Ascending aorta (tissue), 2 donors: ENCODE data around the gene GOT2. TPM values are rescaled to one million over a fixed set of nuclear protein-coding genes. Genes with fewer than 3 reads are reported as not detected.
"Not testable (repeated sequence)": the region's sequence is repeated elsewhere in the genome, so short reads cannot be mapped to it uniquely, and the experiment has no call there.

Source experiments
- DNase-seq, 2 donors: peaks; one replicate each; pipeline ENCODE4 v3.0.0-alpha.2; 2019; ENCODE audit warnings: low spot score in 2 of 2
- H3K27ac ChIP-seq, 2 donors: fragments of 200-600 bp; sonication (generic); one replicate each; pipeline ENCODE4 v1.5.1; 2016 to 2017; ENCODE audit warnings: mild to moderate bottlenecking in 1 of 2
- H3K27me3 ChIP-seq: fragments of 200-600 bp; sonication (generic); one replicate; pipeline ENCODE4 v1.5.1; 2017
- H3K36me3 ChIP-seq, 2 donors: fragments of 200-600 bp; sonication (generic); one replicate each; pipeline ENCODE4 v1.5.1; 2016
- H3K4me1 ChIP-seq, 2 donors: fragments of 200-600 bp; sonication (generic); one replicate each; pipeline ENCODE4 v1.5.1; 2016 to 2017; ENCODE audit warnings: mild to moderate bottlenecking in 1 of 2
- H3K4me3 ChIP-seq, 2 donors: fragments of 200-600 bp; sonication (generic); one replicate each; pipeline ENCODE4 v1.5.1; 2016 to 2017; ENCODE audit warnings: mild to moderate bottlenecking in 1 of 2
- H3K9me3 ChIP-seq, 2 donors: fragments of 200-600 bp; sonication (generic); one replicate each; pipeline ENCODE4 v1.5.1; 2016
- intact Hi-C: fragments of 100-400 bp; cut with DNase I; formaldehyde crosslinking; loops from one replicate; pipeline ENCODE4 v1.15.1; 2023
- total RNA-seq: library from RNA; depleted of rRNA; stranded (reverse); fragments of >200 nt; gene quantifications from one replicate; pipeline ENCODE4 v1.1.0, GENCODE V29; 2016
- TF ChIP-seq, protein P1 (sequence below), 3 experiments: fragments of 200-600 bp in 2 of 3; fragments of 450-650 bp in 1 of 3; sonication (generic) in 2 of 3; IDR thresholded peaks; one replicate each; pipeline ENCODE4 v1.5.1; 2016 to 2019; ENCODE audit warnings: antibody characterized with exemption in 3 of 3, mild to moderate bottlenecking in 1 of 3, moderate library complexity in 1 of 3

Gene GOT2
- total RNA-seq, 1 donor from 2014 or later: 48.7 TPM

DNA sequence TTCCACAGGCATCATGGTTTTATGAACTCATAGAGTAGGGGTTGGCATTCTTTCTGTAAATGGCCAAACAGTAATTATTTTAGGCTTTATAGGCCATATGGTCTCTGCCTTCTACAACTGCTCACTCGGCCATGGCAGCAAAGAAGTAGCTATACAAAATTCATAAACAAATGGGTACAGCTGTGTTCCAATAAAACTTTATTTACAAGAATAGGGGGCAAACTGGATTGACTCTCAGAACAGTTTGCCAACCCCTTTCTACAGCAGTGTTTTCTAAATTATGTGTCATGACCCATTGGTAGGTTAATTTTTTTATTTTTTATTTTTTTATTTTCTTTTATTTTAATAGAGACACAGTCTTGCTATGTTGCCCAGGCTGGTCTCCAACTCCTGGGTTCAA is 20.4 kb downstream of the GOT2 start:
- TF ChIP-seq, protein P1, sequence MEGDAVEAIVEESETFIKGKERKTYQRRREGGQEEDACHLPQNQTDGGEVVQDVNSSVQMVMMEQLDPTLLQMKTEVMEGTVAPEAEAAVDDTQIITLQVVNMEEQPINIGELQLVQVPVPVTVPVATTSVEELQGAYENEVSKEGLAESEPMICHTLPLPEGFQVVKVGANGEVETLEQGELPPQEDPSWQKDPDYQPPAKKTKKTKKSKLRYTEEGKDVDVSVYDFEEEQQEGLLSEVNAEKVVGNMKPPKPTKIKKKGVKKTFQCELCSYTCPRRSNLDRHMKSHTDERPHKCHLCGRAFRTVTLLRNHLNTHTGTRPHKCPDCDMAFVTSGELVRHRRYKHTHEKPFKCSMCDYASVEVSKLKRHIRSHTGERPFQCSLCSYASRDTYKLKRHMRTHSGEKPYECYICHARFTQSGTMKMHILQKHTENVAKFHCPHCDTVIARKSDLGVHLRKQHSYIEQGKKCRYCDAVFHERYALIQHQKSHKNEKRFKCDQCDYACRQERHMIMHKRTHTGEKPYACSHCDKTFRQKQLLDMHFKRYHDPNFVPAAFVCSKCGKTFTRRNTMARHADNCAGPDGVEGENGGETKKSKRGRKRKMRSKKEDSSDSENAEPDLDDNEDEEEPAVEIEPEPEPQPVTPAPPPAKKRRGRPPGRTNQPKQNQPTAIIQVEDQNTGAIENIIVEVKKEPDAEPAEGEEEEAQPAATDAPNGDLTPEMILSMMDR (IDR thresholded peaks at IDR 0.05): no peak

DNA sequence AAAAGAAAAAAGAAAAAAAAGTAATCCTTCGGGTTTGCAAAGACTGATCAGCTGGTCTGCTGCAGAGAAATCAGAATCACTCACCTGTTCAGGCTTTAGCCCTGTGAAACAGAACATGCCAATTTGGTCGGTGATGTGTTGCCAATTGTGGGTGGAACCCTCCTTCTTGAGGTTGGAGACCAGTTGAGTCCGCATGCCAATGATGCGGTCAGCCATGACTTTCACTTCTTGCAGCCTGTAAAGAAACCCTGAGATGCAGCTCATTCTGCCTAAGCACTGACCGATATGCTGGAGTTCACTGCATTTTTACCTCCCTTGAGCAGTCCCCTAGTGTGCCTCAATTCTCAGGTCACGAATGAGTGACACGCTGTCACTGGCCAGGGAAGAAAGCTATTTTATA is 24.8 kb downstream of the GOT2 start:
- H3K36me3 ChIP-seq: peaks cover 15 to 47% of the 10 kb centered on the region in 2 donors
- TF ChIP-seq, protein P1 (IDR thresholded peaks at IDR 0.05): no peak

More for the DNA sequence above, 20.4 kb downstream of the GOT2 start:
- H3K36me3 ChIP-seq: peaks cover 29 to 67% of the 10 kb centered on the region in 2 donors
- H3K27me3 ChIP-seq: no peaks in the 10 kb centered on the region
- H3K9me3 ChIP-seq: no peaks in the 10 kb centered on the region
- no peak for DNase-seq
- intact Hi-C loops: no loop called here
- H3K4me1 ChIP-seq: no peaks in the 10 kb centered on the region
- H3K27ac ChIP-seq: no peak overlapping the region
- H3K4me3 ChIP-seq: no peak overlapping the region

DNA sequence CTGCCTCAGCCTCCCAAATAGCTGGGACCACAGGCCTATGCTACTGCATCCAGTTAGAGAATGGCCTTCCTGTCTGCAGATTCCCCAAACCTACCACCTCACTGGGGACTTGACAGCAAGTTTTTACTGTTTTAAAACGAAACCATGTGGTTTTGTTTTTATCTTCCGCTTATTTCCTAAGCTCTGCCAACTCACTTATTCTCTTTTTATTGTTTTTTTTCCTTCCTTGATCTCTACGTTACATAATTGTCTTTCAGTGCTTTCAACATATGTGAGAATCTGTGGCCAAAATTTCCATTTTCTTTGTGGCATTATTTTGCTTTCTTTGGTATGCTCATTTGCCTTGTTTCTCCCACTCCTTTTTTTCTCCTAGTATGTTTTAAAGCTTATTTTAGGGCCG is 35.0 kb downstream of the GOT2 start:
- Histone ChIP-seq H3K4me1 (no peaks in the 10 kb centered on the region), H3K27me3 (no peaks in the 10 kb centered on the region), H3K27ac (no peak overlapping the region), H3K9me3 (no peaks in the 10 kb centered on the region), H3K4me3 (no peak overlapping the region), H3K36me3 (no peaks in the 10 kb centered on the region)
- TF ChIP-seq, protein P1 (IDR thresholded peaks at IDR 0.05): no peak
- no peak for DNase-seq
- intact Hi-C loops: no loop called here

More for the DNA sequence above, 24.8 kb downstream of the GOT2 start:
- Histone ChIP-seq H3K27ac (no peak overlapping the region), H3K4me3 (no peak overlapping the region), H3K4me1 (no peaks in the 10 kb centered on the region), H3K9me3 (no peaks in the 10 kb centered on the region), H3K27me3 (no peaks in the 10 kb centered on the region)
- no peak for DNase-seq
- intact Hi-C loops: no loop called here

DNA sequence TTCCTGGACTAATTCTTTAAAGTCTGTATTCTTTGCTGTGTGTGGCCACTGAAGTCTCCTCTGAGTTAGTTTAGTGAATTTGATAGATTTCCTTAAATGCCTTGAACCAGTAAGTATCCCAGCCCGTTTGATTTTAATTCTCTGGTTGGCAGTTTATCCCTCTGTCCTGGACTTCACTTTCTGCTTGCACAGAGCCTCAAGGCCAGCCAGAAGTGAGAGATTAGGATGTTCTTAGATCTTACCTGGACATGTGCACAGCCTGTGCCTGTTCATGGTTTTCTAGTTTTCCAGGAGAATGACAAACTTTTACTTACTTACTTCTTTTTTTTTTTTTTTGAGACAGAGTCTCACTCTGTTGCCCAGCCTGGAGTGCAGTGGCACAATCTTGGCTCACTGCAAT is 38.7 kb downstream of the GOT2 start:
- H3K27ac ChIP-seq: no peak overlapping the region
- TF ChIP-seq, protein P1 (IDR thresholded peaks at IDR 0.05): no peak
- no peak overlapping the region for H3K4me3 ChIP-seq
- no peaks in the 10 kb centered on the region for H3K36me3 ChIP-seq
- intact Hi-C loops: no loop called here
- DNase-seq: no peak
- no peaks in the 10 kb centered on the region for H3K9me3 ChIP-seq
- H3K27me3 ChIP-seq: no peaks in the 10 kb centered on the region
- no peaks in the 10 kb centered on the region for H3K4me1 ChIP-seq

DNA sequence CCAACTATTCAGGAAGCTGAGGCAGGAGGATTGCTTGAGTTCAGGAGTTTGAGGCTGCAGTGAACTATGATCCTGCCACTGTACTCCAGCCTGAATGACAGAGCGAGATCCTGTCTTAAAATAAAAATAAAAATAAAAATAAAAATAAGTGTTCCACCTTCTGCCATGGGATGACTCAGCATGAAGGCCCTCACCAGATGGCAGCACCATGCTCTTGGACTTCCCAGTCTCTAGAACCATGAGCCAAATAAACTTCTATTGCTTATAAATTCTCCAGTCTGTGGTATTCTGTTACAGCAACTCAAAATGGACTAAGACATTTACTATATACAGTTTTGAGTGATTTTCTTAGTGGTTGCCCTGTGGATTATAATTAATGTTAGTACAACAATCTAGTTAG is 41.7 kb downstream of the GOT2 start:
- H3K36me3 ChIP-seq: no peaks in the 10 kb centered on the region
- intact Hi-C loops: no loop called here
- no peaks in the 10 kb centered on the region for H3K4me1 ChIP-seq
- no peak overlapping the region for H3K4me3 ChIP-seq
- H3K27ac ChIP-seq: no peak overlapping the region
- DNase-seq: no peak
- H3K9me3 ChIP-seq: no peaks in the 10 kb centered on the region
- H3K27me3 ChIP-seq: no peaks in the 10 kb centered on the region
- TF ChIP-seq, protein P1 (IDR thresholded peaks at IDR 0.05): no peak

DNA sequence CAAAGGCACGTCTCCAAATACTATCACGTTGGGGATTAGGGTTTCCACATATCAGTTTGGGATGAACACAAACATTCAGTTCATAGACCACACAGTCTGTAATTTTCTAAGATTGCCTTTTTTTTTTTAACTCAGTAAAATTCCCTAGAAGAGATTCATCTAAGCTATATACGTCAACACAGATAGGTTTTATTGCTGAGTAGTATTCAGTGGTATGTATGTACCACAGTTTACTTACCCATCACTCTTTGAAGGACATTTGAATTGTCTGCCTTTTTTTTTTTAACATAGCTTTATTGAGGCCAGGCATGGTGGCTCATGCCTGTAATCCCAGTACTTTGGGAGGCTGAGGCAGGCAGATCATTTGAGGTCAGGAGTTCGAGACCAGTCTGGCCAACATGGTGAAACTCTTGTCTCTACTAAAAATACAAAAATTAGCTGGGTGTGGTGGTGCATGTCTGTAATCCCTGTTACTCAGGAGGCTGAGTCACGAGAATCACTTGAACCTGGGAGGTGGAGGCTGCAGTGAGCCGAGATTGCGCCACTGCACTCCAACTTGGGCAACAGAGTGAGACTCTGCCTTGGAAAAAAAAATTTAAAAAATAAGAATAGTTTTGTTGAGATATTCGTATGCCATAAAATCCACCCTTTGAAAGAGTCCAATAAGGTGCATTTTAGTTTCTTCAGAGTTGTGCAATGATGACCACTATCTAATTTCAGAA is 47.0 kb downstream of the GOT2 start:
- H3K9me3 ChIP-seq, intact Hi-C loops, DNase-seq, H3K4me3 ChIP-seq, H3K36me3 ChIP-seq, H3K27ac ChIP-seq, H3K27me3 ChIP-seq: not testable (repeated sequence)
- peaks cover 3 to 13% of the 10 kb centered on the region in 2 donors for H3K4me1 ChIP-seq
